Body of pancreas (tissue), 4 donors: ENCODE measurements around the gene NLRP9.

Experiments
- POLR2A ChIP-seq, 3 donors: fragments of 450-650 bp; IDR thresholded peaks; one replicate each; pipeline ENCODE4 v1.6.1; 2016; ENCODE audit warnings: antibody characterized with exemption in 3 of 3, mild to moderate bottlenecking in 2 of 3
- TF ChIP-seq, protein P1 (sequence below), 7 experiments: fragments of 450-650 bp in 4 of 7; fragments of 200-600 bp in 3 of 7; sonication (generic) in 3 of 7; IDR thresholded peaks; one replicate each; pipeline ENCODE4 v1.5.1; 2016 to 2019; ENCODE audit warnings: antibody characterized with exemption in 7 of 7

DNA sequence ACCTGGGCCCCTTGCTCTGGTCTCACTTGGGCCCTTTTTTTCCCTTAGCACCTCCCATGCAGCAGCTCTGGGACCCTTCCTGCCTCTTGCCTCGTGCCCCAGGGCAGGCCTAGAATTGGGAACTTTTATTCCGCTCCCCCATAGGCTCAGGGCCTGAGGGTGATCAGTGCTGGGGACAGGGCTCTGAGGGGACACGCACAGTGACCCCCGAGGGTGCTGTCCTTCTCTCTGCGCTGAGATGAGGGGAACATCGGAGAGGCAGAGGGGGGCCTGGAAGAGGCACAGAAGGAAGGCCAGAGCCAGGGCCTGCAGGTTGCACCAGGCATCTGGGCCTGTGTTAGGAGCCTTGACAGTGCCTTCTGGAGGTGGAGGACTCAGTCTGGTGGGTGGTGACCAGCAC, 52.4 kb downstream of the NLRP9 start:
- TF ChIP-seq POLR2A (IDR thresholded peaks at IDR 0.05), result no peak
- TF ChIP-seq, protein P1, sequence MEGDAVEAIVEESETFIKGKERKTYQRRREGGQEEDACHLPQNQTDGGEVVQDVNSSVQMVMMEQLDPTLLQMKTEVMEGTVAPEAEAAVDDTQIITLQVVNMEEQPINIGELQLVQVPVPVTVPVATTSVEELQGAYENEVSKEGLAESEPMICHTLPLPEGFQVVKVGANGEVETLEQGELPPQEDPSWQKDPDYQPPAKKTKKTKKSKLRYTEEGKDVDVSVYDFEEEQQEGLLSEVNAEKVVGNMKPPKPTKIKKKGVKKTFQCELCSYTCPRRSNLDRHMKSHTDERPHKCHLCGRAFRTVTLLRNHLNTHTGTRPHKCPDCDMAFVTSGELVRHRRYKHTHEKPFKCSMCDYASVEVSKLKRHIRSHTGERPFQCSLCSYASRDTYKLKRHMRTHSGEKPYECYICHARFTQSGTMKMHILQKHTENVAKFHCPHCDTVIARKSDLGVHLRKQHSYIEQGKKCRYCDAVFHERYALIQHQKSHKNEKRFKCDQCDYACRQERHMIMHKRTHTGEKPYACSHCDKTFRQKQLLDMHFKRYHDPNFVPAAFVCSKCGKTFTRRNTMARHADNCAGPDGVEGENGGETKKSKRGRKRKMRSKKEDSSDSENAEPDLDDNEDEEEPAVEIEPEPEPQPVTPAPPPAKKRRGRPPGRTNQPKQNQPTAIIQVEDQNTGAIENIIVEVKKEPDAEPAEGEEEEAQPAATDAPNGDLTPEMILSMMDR (IDR thresholded peaks at IDR 0.05), result no peak
